Hypothalamus (tissue), 51 donors: ENCODE results near the gene SORL1.

Source experiments
- DNase-seq, 51 donors: peaks; one replicate each; lab custom pipeline; 2025; lab: John Stamatoyannopoulos, UW

The SORL1 gene

DNA sequence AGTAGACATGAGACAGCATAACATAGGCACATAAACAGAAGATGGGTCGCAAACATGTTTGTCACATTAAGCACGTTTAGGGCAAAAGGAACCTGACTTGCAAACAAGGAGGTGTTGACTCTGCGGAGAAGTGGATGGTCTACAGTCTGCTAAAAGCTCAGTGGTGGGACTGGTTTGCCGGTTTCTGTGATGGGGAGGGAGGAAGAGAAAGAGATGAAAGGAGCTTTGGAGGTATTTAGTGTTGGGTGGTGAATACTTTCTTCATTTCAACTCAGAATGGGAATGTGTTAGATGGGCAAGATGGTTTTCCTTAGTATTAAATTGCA, 192.0 kb downstream of the SORL1 start:
- DNase-seq: no peak

- DNase-seq: no peak
These were observed 192.9 kb downstream of the SORL1 start for GRCh38 chr11:121645001-121645400.

DNA sequence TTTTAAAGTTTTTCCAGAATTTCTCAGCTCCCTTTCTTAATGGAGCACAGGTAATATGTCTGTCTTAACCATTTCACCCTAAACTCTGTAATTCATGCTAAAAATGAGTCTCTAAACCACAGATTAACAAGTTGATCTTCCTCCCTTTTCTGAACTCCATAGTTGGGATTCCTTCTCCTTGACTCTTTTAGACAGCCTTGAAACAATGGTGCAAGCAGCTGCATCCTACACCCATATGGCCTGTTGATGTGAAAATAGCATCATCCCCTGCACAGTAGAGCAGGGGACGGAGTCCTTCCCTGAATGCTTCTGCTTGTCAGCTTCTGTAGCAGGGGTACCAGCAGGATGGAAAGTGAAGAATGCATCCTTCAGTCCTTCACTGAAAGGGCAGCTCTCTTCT, 193.5 kb downstream of the SORL1 start:
- DNase-seq: no peak

DNA sequence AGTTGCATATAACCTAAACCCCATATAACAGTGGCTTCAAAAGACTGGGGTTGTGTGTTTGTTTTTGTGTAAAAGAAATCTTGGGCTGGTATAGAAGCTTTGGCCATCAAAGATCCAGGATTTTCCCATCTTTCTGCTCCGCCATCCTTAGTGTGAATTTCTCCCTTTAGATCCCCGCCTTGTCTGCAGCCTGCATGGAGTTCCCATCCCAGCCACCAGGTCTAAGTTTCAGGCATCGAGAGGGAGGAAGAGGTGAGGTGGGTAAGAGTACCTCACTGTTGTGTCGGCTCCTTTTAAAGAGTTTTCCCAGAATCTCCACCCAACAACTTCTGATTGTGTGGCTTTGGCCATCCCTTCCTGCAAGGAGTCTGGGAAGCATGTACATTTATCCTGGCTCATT, 196.2 kb downstream of the SORL1 start:
- no peak for DNase-seq

- DNase-seq: no peak
These were observed 197.7 kb downstream of the SORL1 start for GRCh38 chr11:121649798-121650197.

DNA sequence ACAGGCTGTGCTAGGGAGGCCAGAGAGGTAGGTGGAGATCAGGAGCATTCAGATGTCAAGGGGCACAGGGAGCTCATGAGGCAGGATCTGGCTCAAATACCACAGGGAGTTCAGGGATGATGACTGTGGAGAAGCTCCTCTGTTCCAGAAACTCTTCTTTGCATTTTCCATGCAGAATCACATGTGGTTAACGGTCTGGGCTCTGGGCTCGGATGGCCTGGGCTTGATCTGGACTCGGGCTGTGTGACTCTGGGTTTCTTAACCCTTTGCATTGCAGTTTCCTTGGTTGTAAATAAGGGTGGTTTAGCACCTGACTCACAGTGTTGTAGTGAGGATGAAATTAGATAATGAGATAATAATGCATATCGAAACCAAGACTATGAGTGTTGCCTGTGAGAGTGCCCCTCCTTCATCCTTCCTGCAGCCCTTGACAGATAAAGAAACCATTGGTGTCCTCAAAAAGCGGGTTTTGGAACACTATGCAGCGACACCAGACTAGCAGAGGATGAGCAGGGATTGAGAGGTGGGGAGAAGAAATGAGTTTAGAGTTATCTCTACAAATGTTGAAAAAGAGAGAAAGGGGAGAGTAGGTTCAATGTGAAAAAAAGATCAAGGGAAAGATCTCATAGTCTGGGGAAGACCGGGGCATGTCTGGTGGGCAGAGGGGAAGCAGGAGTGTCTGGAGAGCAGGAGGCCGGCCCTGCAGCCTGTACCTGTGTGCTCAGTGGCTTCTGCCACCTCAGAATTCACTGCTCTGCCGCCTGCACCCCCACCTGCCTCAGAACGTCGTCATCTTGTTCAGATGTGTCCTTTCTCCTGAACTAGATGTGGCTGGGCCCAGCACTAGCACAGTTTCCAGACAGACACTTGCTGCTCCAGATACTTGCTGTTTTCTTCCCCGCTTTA, 198.5 kb downstream of the SORL1 start:
- no peak for DNase-seq

DNA sequence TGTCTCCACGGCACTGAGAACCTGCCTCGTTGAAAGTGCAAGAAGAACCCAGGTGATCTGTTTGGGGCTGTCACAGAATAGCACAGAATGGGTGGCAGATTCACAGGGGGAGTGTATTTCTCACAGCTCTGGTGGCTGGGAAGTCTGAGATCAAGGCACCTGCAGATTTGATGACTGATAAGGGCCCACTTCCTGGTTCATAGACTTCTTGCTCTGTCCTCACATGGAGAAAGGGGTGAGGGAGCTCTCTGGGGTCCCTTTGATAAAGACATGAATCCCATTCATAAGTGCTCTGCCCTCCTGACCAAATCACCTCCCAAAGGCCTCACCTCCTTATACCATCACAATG, 199.1 kb downstream of the SORL1 start:
- no peak for DNase-seq

- DNase-seq: peak in 5 of 51 donors; percentile 9 to 51 (median 14)
These were observed 200.9 kb downstream of the SORL1 start for GRCh38 chr11:121652971-121653370.

- DNase-seq: no peak
These were observed 202.2 kb downstream of the SORL1 start for GRCh38 chr11:121654259-121654842.

DNA sequence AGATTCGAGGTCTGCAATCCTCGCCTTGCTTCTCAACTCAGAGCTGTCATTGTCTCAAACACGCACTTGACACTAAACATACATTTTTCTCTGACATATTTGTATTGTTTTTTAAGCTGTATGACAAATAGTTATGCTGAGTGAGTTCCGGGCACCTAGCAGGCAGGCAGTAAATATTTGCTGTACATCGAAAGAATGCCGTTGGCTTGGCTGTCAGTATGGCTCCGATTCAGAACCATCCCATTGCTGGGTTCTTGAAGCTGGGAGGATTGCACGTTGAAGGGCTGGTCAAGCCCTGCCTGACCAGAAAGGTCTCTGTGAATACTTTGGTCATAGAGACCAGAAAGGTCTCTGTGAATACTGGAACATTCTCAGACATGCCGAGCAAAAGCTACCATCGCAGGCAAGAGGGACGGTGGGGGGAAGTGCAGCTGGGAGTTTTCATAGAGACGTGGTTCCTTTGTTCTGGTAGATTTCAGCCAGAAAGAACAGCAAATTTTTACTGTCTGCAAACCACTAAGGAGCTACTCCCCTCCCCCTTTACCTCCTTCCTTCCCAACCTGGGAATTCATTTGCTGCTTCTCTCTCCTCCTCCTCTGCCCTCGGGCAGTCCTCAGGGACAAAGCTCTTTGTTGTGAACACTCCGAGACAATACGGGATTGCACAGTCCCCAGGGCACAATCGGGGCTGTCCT, 202.9 kb downstream of the SORL1 start:
- peak in 5 of 51 donors; percentile 26 to 75 (median 39) for DNase-seq

DNA sequence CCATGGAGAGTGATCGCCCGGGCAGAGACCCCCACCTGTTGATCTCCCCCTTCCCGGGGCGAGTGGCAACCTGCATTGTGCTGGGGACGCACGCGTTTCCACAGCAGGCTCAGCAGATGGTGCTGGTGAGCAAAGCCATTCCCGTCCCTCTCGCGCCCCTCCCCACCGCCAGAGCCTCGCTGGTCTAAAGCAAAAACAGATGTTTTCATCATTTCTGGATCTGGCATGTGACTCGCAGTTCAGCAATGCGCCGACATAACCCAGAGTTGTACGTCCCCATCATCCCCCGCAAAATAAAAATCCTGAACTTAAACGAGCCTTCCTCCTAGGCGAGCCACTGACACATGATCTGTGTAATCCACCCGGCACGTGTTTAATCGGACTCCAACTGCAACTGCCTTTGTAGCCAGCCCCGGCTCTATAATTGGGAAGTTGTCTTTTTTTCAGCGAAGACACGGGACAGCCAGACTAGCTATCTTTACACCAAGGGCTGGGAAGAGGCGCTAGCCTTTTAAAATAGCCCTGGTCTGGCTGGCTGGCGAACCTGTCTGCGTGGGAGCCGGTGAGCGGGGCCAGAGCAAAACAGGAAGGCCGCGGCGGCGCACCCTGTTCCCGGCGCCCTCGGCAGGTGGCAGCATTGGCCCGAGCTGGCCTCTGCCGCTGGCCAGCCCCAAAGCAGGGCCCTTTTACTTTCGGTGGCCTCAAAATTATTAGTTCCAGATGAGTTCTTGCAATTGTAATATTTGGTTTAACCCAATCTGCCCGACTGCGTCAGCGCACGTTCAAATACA, 203.6 kb downstream of the SORL1 start:
- DNase-seq: peak; percentile 62 to 97 (median 86)

- DNase-seq: peak in 10 of 51 donors; percentile 17 to 70 (median 32)
These were observed 204.4 kb downstream of the SORL1 start for GRCh38 chr11:121656328-121657090.

DNA sequence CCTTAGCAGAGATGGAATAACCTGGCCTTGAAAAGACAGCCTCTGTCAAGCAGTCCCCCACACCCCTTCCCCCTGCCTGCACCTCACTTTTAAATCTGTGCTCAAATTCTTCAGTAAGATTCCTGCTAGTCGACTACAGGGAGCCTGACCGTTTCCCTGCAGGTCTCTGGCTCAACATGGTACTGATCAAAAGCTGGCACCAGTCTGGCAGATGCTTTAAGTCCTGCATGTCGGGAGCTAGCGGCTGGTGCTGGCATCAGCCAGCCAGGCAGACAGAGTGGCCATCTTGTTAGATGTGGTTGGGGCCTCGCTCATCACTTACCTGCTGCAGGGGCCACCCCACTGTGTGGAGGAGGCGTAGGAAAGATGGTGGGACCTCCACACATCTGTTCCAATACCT, 205.0 kb downstream of the SORL1 start:
- peak in 3 of 51 donors; percentile 30 to 45 (median 33) for DNase-seq

- no peak for DNase-seq
These were observed 207.7 kb downstream of the SORL1 start for GRCh38 chr11:121659811-121660210.

GRCh38 chr11:121661880-121662486, 209.9 kb downstream of the SORL1 start:
- DNase-seq: no peak

GRCh38 chr11:121664144-121664543, 212.0 kb downstream of the SORL1 start:
- no peak for DNase-seq

DNA sequence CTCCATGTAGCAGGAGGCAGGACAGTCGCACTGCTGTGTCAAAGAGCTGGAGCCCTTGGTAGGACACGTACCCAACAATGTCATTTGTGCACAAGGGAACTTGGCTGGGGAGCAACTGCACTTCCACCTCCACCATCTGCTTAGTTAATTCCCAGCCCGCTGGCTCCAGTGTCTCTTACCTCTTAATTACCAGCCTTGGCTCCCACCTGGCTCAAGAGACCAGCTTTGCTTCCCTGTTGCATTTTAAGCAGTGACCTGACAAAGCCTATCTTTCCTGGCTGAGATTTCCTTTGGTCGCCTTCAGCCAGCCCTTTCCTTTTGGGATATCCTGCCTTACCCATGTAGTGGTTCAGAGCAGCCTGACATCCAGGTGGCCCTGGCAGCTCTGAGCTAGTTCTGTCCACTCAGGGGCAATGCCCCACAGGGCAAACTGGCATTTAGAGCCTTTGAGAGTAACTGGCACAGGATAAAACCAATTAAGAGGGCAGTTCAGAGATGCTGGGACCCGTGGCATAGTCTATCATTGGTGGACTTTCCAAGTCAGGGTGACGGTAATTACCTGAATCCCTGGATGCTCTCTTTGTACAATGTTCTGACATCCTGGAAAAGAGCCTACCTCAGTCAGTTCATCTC, 213.2 kb downstream of the SORL1 start:
- no peak for DNase-seq

- DNase-seq: no peak
These were observed 215.7 kb downstream of the SORL1 start for GRCh38 chr11:121667836-121668235.

GRCh38 chr11:121669422-121669821, 217.3 kb downstream of the SORL1 start:
- no peak for DNase-seq
